AG09309 (cell line): ENCODE measurements around the gene TNNI2.

Source experiments
- DNase-seq: peaks from one replicate; pipeline ENCODE4 v3.0.0-alpha.2; 2010; ENCODE audit warnings: low read depth
- H3K4me3 ChIP-seq: 2 replicates; pipeline ENCODE4 v1.5.1; 2011; ENCODE audit warnings: mild to moderate bottlenecking, low read depth, low read length, moderate library complexity; ENCODE audit not compliant: control insufficient read depth
- CTCF ChIP-seq: IDR thresholded peaks from 2 replicates; pipeline ENCODE4 v1.5.1; 2011; ENCODE audit warnings: mild to moderate bottlenecking, low read depth, low read length, inconsistent platforms; ENCODE audit not compliant: insufficient read depth, control insufficient read depth; ENCODE audit errors: missing control alignments

TNNI2 gene

GRCh38 chr11:1858154-1858553 lies 19.4 kb downstream of the TNNI2 start:
- no peak for DNase-seq
- no peak overlapping the region for H3K4me3 ChIP-seq

DNA sequence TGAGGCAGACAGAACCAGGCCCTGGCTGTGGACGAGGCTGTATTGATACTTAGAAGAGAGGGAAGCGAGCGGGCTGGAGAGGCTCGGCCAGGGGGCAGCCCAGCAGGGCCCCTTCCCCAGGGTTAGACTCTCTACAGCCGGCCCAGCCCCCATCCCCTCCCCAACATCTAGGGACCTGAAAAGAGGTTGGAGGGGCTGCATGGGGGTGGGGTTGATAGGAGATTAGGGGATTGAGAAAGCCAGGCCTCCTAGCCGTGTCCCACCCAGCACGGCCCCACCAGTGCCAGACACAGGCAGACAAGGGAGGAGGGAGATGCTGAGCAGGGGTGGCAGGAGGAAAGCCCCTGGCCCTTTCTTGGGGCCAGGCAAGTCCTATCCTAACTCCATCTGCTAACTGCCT lies 19.8 kb downstream of the TNNI2 start:
- H3K4me3 ChIP-seq: no peak overlapping the region
- TF ChIP-seq CTCF: no peak
- no peak for DNase-seq

More at GRCh38 chr11:1858154-1858553, 19.4 kb downstream of the TNNI2 start:
- no peak for TF ChIP-seq CTCF

- H3K4me3 ChIP-seq: no peak overlapping the region
- no peak for TF ChIP-seq CTCF
- DNase-seq: no peak
Observed at GRCh38 chr11:1859004-1859403, 20.2 kb downstream of the TNNI2 start.

- no peak for DNase-seq
- no peak for TF ChIP-seq CTCF
- no peak overlapping the region for H3K4me3 ChIP-seq
Observed at GRCh38 chr11:1860108-1860507, 21.3 kb downstream of the TNNI2 start.

DNA sequence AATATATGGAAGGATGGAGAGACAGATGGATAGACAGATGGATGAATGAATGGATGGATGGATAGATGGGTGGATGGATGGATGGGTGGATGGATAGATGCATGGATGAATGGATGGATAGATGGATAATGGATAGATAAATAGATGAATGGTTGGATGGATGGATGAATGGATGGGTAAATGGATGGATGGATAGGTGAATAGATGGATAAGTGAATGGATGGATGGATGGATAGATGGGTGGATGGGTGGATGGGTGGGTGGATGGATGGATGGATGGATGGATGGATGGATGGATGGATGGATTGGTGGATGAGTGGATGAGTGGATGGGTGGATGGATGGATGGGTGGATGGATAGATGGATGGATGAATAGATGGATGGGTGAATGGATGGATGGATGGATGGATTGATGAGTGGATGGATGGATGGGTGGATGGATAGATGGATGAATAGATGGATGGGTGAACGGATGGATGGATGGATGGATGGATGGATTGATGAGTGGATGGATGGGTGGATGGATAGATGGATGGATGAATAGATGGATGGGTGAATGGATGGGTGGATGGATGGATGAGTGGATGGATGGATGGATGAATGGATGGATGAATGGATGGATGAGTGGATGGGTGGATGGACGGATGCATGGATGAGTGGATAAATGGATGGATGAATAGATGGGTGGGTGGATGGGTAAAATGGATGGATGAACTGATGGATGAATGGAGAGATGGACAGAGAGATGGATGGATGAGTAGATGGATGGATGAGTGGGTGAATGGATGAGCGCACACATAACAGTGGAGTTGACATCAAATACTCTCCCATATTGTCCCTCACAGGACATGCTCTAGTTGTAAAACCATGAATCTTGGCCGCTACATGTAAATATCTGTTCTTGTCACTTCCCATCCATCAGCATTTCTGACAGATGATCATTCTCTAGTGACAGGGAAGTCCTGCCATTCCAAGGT lies 22.9 kb downstream of the TNNI2 start:
- H3K4me3 ChIP-seq: no peak overlapping the region
- TF ChIP-seq CTCF: no peak
- no peak for DNase-seq

DNA sequence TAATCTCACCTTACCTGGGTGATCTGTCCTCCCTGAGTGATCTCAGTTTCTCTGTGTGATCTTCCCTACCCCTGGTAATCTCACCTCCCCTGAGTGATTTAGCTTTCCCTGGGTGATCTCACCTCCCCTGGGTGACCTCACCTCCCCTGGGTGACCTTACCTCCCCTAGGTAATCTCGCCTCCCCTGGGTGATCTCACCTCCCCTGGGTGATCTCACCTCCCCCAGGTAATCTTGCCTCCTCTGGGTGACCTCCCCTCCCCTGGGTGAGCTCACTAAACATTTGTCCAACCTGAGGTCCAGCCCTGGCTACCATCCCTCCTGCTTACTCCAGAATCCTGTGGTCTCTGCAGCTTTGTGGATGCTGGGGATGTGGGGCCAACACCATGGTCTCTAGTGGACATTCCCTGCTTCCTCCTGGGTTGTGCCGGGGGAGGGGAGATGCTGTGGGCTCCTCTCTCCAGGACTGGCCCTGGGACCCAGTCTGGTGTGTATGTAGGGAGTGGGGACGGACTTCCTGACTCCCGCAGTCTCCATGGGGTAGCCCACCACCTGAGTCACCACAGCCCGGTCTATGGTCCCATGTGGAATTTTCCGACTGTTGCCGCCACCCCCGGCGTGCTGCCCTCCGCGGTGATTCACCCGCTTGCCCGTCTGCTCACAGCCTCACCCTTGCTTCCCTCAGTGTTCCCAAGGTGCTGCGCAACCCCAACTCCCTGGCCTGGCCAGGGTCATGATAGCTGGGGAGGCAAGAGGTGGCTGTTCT lies 24.0 kb downstream of the TNNI2 start:
- no peak overlapping the region for H3K4me3 ChIP-seq
- DNase-seq: no peak
- no peak for TF ChIP-seq CTCF
